GM12878 (cell line): ENCODE results near the gene CHID1. TPM values are rescaled to one million over a fixed set of nuclear protein-coding genes. Genes with fewer than 3 reads are reported as not detected.
A peak's percentile ranks its signal among the peaks of the same experiment; 100 is the strongest.

Experiments used
- ATAC-seq: fragments of 200-7000 bp; cut with Tn5 transposase; 3 replicates; pipeline ENCODE4 v1.9.1; 2020; ENCODE audit warnings: mild to moderate bottlenecking, moderate library complexity
- BruUV-seq: library from RNA; stranded (reverse); fragments of 400-500 nt; replicated peaks from 2 replicates; lab custom pipeline; 2021; lab: Mats Ljungman, UMichigan
- CTCF ChIA-PET: fragments of 300-600 bp; sonication (Branson Sonifier 250); formaldehyde crosslinking; extraction: SDS; loops from one replicate; lab custom pipeline; 2021; ENCODE audit warnings: inconsistent platforms; lab: Yijun Ruan, JAX
- POLR2A ChIA-PET: fragments of 350-600 bp; formaldehyde crosslinking; extraction: SDS; loops from one replicate; lab custom pipeline; 2021; ENCODE audit warnings: inconsistent platforms; lab: Charles Lee
- RAD21 ChIA-PET: fragments of 300-600 bp; sonication (Branson Sonifier 250); formaldehyde crosslinking; loops from one replicate; lab custom pipeline; 2023; ENCODE audit warnings: antibody characterized with exemption; ENCODE audit not compliant: unreplicated experiment; lab: Charles Lee
- SMC1A ChIA-PET: fragments of 300-600 bp; sonication (Branson Sonifier 250); formaldehyde crosslinking; loops from one replicate; lab custom pipeline; 2023; ENCODE audit not compliant: unreplicated experiment, uncharacterized antibody; lab: Charles Lee
- DNase-seq: peaks from one replicate; pipeline ENCODE4 v3.0.0-alpha.2; 2011; ENCODE audit warnings: low read depth, low spot score
- FAIRE-seq: peaks from 3 replicates; lab custom pipeline; 2011; peaks lifted over from hg19 to GRCh38; lab: Jason Lieb, UNC
- H2AFZ ChIP-seq: 2 replicates; pipeline ENCODE4 v1.6.0; 2011; ENCODE audit warnings: low read depth, low read length, control low read depth; ENCODE audit not compliant: control insufficient read depth
- H3K27ac ChIP-seq: 2 replicates; pipeline ENCODE4 v1.5.1; 2011; ENCODE audit warnings: control low read depth; ENCODE audit not compliant: control insufficient read depth, insufficient read depth
- H3K27me3 ChIP-seq, 2 experiments: replicated peaks in 1 of 2; 2 replicates each; pipeline versions ENCODE4 v1.6.0 to v1.6.1; 2011; ENCODE audit warnings: low read length in 1 of 2; ENCODE audit not compliant: control insufficient read depth in 2 of 2, insufficient read depth in 2 of 2
- H3K36me3 ChIP-seq, 2 experiments: 2 replicates each; pipeline ENCODE4 v1.5.1; 2011; ENCODE audit warnings: low read length in 1 of 2; ENCODE audit not compliant: control insufficient read depth in 2 of 2, insufficient read depth in 2 of 2
- H3K4me1 ChIP-seq: 2 replicates; pipeline ENCODE4 v1.6.1; 2011; ENCODE audit warnings: mild to moderate bottlenecking, low read length, moderate library complexity, mixed read lengths; ENCODE audit not compliant: control insufficient read depth, insufficient read depth
- H3K4me2 ChIP-seq: 2 replicates; pipeline ENCODE4 v1.6.0; 2011; ENCODE audit warnings: control low read depth; ENCODE audit not compliant: control insufficient read depth, insufficient read depth
- H3K4me3 ChIP-seq: fragments of 200-600 bp; sonication (generic); 2 replicates; pipeline ENCODE4 v1.5.1; 2016
- H3K79me2 ChIP-seq: 2 replicates; pipeline ENCODE4 v1.6.0; 2011; ENCODE audit warnings: low read length; ENCODE audit not compliant: control insufficient read depth, insufficient read depth
- H3K9ac ChIP-seq: 2 replicates; pipeline ENCODE4 v1.8.0; 2011; ENCODE audit warnings: low read length, control low read depth, mixed read lengths; ENCODE audit not compliant: control insufficient read depth, insufficient read depth
- H3K9me3 ChIP-seq: replicated peaks from 3 replicates; pipeline ENCODE4 v1.5.1; 2011; ENCODE audit warnings: mild to moderate bottlenecking, low read length; ENCODE audit not compliant: control insufficient read depth, insufficient read depth
- H4K20me1 ChIP-seq: 2 replicates; pipeline ENCODE4 v1.6.0; 2011; ENCODE audit not compliant: control insufficient read depth, insufficient read depth
- CBFB ChIP-seq: IDR thresholded peaks from 2 replicates; pipeline ENCODE4 v1.6.1; 2016; ENCODE audit warnings: antibody characterized with exemption, low read depth
- CEBPZ ChIP-seq: fragments of 150-350 bp; IDR thresholded peaks from 2 replicates; pipeline ENCODE4 v1.6.1; 2016; ENCODE audit warnings: low read depth, low read length
- CREM ChIP-seq: IDR thresholded peaks from 2 replicates; pipeline ENCODE4 v1.6.1; 2014; ENCODE audit warnings: antibody characterized with exemption, low read depth
- HDAC6 ChIP-seq: fragments of 200-600 bp; sonication (generic); IDR thresholded peaks from one replicate; pipeline ENCODE4 v1.8.0; 2017; ENCODE audit warnings: antibody characterized with exemption; ENCODE audit not compliant: unreplicated experiment
- MAX ChIP-seq: IDR thresholded peaks from 2 replicates; pipeline ENCODE4 v1.6.1; 2012; ENCODE audit warnings: low read depth, low read length, improper control_type of control experiment
- MXI1 ChIP-seq: fragments of 150-350 bp; IDR thresholded peaks from 2 replicates; pipeline ENCODE4 v1.6.1; 2011; ENCODE audit warnings: low read depth, mild to moderate bottlenecking, inconsistent platforms, low read length, improper control_type of control experiment
- PRDM15 ChIP-seq: fragments of 450-650 bp; formaldehyde crosslinking; IDR thresholded peaks from 2 replicates; pipeline ENCODE4 v1.4.0; 2020; ENCODE audit warnings: mild to moderate bottlenecking, moderate library complexity
- TBL1XR1 ChIP-seq: IDR thresholded peaks from 2 replicates; pipeline ENCODE4 v1.6.1; 2012; ENCODE audit warnings: low read depth, low read length, improper control_type of control experiment
- TCF3 ChIP-seq: IDR thresholded peaks from 2 replicates; pipeline ENCODE4 v1.6.1; 2012; ENCODE audit warnings: low read depth, mild to moderate bottlenecking, low read length, borderline replicate concordance; ENCODE audit not compliant: insufficient read depth
- ZBTB40 ChIP-seq: fragments of 450-650 bp; IDR thresholded peaks from 2 replicates; pipeline ENCODE4 v1.6.1; 2016; ENCODE audit warnings: mild to moderate bottlenecking, moderate library complexity, borderline replicate concordance
- ZNF24 ChIP-seq: fragments of 450-650 bp; IDR thresholded peaks from 2 replicates; pipeline ENCODE4 v1.6.1; 2017; ENCODE audit warnings: antibody characterized with exemption, mild to moderate bottlenecking
- WGBS: methylation state at CpG from one replicate; pipeline ENCODE4 v1.1.6; 2016; ENCODE audit warnings: low lambda C conversion rate; ENCODE audit not compliant: insufficient replicate concordance, insufficient coverage; ENCODE audit errors: missing lambda C conversion rate; 5-methylcytosine and 5-hydroxymethylcytosine counted together
- in situ Hi-C: fragments of 300-500 bp; cut with MboI; formaldehyde crosslinking; loops from 9 replicates; pipeline ENCODE4 v1.14.3; 2018; ENCODE audit warnings: mixed read lengths
- intact Hi-C: fragments of 100-400 bp; cut with micrococcal nuclease; formaldehyde crosslinking; loops from one replicate; pipeline ENCODE4 v1.14.2; 2022; ENCODE audit not compliant: unreplicated experiment
- polyA plus RNA-seq, 11 experiments: library from polyadenylated mRNA; depleted of rRNA in 4 of 11; unstranded in 6 of 11; stranded (reverse) in 5 of 11; fragments of >200 nt; fragmentation: Nextera tagmentation in 4 of 11; fragmentation: Illumina TruSeq in 1 of 11; extraction: Ambion mirVana in 4 of 11; extraction: Trizol in 1 of 11; gene quantifications; 1 replicate in 1 of 11; 2 replicates in 10 of 11; pipeline versions ENCODE4 v1.2.1 to v1.2.3, GENCODE V29; 2011 to 2016; ENCODE audit warnings: inconsistent platforms in 2 of 11, missing spikeins in 2 of 11, low read depth in 1 of 11
- total RNA-seq, 4 experiments: library from RNA; depleted of rRNA in 3 of 4; stranded (reverse); fragments of >200 nt in 3 of 4; fragmentation: Illumina TruSeq in 1 of 4; extraction: Trizol in 1 of 4; gene quantifications; 2 replicates each; pipeline versions ENCODE4 v1.2.1 to v1.2.3, GENCODE V29; 2013 to 2021

The CHID1 gene
- total and polyA plus RNA-seq, 10 of the 15 experiments (the other 5 are each of a cell fraction or from before 2014, with no cell fraction given), result 4.8 to 75.2 (median 30.1) TPM

- TF ChIP-seq ZBTB40 (no peak), CREM (no peak)
Measured at GRCh38 chr11:912266-912665, 1.7 kb upstream of the CHID1 start (continued).

- no peak for ATAC-seq
- H2AFZ ChIP-seq, result no peak overlapping the region; the same call in 1 of the 2 replicates
- H3K27me3 ChIP-seq, result no peaks in the 10 kb centered on the region
- no peak for FAIRE-seq
- H3K9me3 ChIP-seq, result no peaks in the 10 kb centered on the region
- no peaks in the 10 kb centered on the region for H3K36me3 ChIP-seq
- H3K9ac ChIP-seq, result no peak overlapping the region
- H3K4me2 ChIP-seq, result peak overlapping the region; percentile 72
- peaks cover 23% of the 10 kb centered on the region for H3K4me1 ChIP-seq
- RAD21 ChIA-PET, result no interaction called here
- H3K4me3 ChIP-seq, result peak overlapping the region; percentile 76; the same call in 1 of the 2 replicates
- no peaks in the 10 kb centered on the region for H4K20me1 ChIP-seq
- CTCF ChIA-PET, result interaction anchor here (0.8 kb wide), 1 partner anchor 63 kb away, joined by 3 read pairs; no protein-coding TSS in a partner anchor
- in situ Hi-C loops (no loop called here), intact Hi-C loops (loop anchor here (5.0 kb wide), 1 partner anchor 70 kb away; the partner anchor contains the start of genes POLR2L and TSPAN4)
- 95% methylated on average over 11 of the region's 11 CpGs for WGBS
- POLR2A ChIA-PET, result no interaction called here
- H3K79me2 ChIP-seq, result peaks cover 19% of the 10 kb centered on the region
- SMC1A ChIA-PET, result no interaction called here
- BruUV-seq, result no TSS peak
- no peak for DNase-seq
- H3K27ac ChIP-seq, result no peak overlapping the region
- TF ChIP-seq HDAC6, result no peak
- TF ChIP-seq TBL1XR1, result no peak
- TF ChIP-seq MAX, result no peak
- TF ChIP-seq MXI1, result no peak
- no peak for TF ChIP-seq TCF3
- TF ChIP-seq CEBPZ, result no peak
- no peak for TF ChIP-seq PRDM15 (CRISPR knock-in tag)
- TF ChIP-seq CBFB, result no peak
- TF ChIP-seq ZNF24, result no peak
Measured at GRCh38 chr11:911890-912219, 1.2 kb upstream of the CHID1 start.
